Kidney (tissue), 14 donors: ENCODE results near the gene DHRS2. TPM values are rescaled to one million over a fixed set of nuclear protein-coding genes. Genes with fewer than 3 reads are reported as not detected.

Experiments
- DNase-seq, 5 donors: peaks; one replicate each; pipeline ENCODE4 v3.0.0-alpha.2; 2013 to 2020
- FAIRE-seq: peaks from 2 replicates; lab custom pipeline; 2012; peaks lifted over from hg19 to GRCh38; lab: Jason Lieb, UNC
- H3K27ac ChIP-seq, 2 donors: one replicate each; pipeline ENCODE4 v1.7.0; 2013; ENCODE audit warnings: low read depth in 2 of 2, low read length in 2 of 2, inconsistent platforms in 1 of 2
- H3K27me3 ChIP-seq: one replicate; pipeline ENCODE4 v1.7.1; 2013; ENCODE audit warnings: low read length, inconsistent platforms; ENCODE audit not compliant: control insufficient read depth, insufficient read depth
- H3K36me3 ChIP-seq, 3 donors: one replicate each; pipeline versions ENCODE4 v1.7.0 to v1.7.1; 2013; ENCODE audit warnings: low read length in 3 of 3, control low read depth in 1 of 3, inconsistent platforms in 1 of 3; ENCODE audit not compliant: insufficient read depth in 3 of 3, control insufficient read depth in 2 of 3
- H3K4me1 ChIP-seq, 3 donors: one replicate each; pipeline versions ENCODE4 v1.7.0 to v1.7.1; 2013; ENCODE audit warnings: low read length in 3 of 3, inconsistent platforms in 1 of 3, low read depth in 1 of 3; ENCODE audit not compliant: control insufficient read depth in 2 of 3, insufficient read depth in 2 of 3
- H3K4me3 ChIP-seq, 3 donors: one replicate each; pipeline versions ENCODE4 v1.7.0 to v1.8.1; 2013; ENCODE audit warnings: low read length in 3 of 3, control low read depth in 1 of 3, inconsistent platforms in 1 of 3
- H3K9ac ChIP-seq, 3 donors: one replicate each; pipeline versions ENCODE4 v1.7.0 to v1.7.1; 2013; ENCODE audit warnings: low read length in 3 of 3, control low read depth in 1 of 3, inconsistent platforms in 1 of 3
- H3K9me3 ChIP-seq, 3 donors: one replicate each; pipeline versions ENCODE4 v1.7.0 to v1.7.1; 2013; ENCODE audit warnings: low read length in 3 of 3, control low read depth in 1 of 3, inconsistent platforms in 1 of 3; ENCODE audit not compliant: control insufficient read depth in 2 of 3, insufficient read depth in 1 of 3
- intact Hi-C: fragments of 100-400 bp; cut with DNase I; formaldehyde crosslinking; loops from one replicate; pipeline ENCODE4 v1.11.1; 2022
- polyA plus RNA-seq: library from polyadenylated mRNA; stranded (reverse); fragments of 350-450 nt; fragmentation: Illumina TruSeq; extraction: RNeasy Lipid Tissue Mini Kit (QIAGEN cat#74804); gene quantifications from one replicate; pipeline ENCODE4 v1.2.3, GENCODE V29; 2014; ENCODE audit warnings: low read depth, low replicate concordance; ENCODE audit not compliant: insufficient read depth
- total RNA-seq: library from RNA; stranded (reverse); fragmentation: NEBNext Ultra II Directional; extraction: Animal tissue kit (Norgen Biotek cat#: 25700); gene quantifications from one replicate; pipeline ENCODE4 v1.2.1, GENCODE V29; 2021
- TF ChIP-seq, protein P1 (sequence below): IDR thresholded peaks from 3 replicates; pipeline ENCODE4 v1.5.1; 2012; ENCODE audit warnings: mild to moderate bottlenecking, moderate library complexity, borderline replicate concordance; ENCODE audit not compliant: insufficient read depth; ENCODE audit errors: extremely low read depth
- donor health status: control.
- donor health status: control.
- donor health status: control.
- donor health status: control.
- donor health status: control.
- donor health status: DM: yes; HTN: yes; CAD: no.
- donor health status: Normal renal cell carcinoma (clear cell type).

Gene DHRS2
- total and polyA plus RNA-seq, 2 donors from 2014 or later: 0.31 to 2.4 TPM

DNA sequence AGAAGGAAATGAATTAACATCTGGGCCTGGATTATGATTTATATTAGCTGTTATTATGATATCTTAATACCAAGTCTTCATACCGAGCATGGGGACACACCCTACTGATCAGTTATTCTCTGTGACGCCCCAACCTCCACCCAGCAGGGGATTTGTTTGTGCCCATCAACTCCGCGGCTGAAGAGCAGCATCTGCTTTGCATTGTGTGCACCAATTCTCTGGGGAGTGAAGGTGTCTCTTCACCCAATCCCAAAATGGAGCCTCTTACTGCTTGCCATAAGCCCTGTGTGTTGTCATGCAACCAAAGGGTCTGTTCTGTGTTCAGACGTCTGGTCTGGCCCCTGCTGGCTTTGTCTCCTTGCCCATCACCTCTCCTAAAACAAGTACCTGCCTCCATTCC is 25.4 kb downstream of the DHRS2 start:
- Histone ChIP-seq H3K9ac (no peak overlapping the region), H3K4me1 (no peaks in the 10 kb centered on the region), H3K27me3 (no peaks in the 10 kb centered on the region), H3K27ac (no peak overlapping the region), H3K4me3 (no peak overlapping the region), H3K36me3 (no peaks in the 10 kb centered on the region), H3K9me3 (no peaks in the 10 kb centered on the region)
- intact Hi-C loops: no loop called here
- DNase-seq (no peak), FAIRE-seq (no peak)
- TF ChIP-seq, protein P1, sequence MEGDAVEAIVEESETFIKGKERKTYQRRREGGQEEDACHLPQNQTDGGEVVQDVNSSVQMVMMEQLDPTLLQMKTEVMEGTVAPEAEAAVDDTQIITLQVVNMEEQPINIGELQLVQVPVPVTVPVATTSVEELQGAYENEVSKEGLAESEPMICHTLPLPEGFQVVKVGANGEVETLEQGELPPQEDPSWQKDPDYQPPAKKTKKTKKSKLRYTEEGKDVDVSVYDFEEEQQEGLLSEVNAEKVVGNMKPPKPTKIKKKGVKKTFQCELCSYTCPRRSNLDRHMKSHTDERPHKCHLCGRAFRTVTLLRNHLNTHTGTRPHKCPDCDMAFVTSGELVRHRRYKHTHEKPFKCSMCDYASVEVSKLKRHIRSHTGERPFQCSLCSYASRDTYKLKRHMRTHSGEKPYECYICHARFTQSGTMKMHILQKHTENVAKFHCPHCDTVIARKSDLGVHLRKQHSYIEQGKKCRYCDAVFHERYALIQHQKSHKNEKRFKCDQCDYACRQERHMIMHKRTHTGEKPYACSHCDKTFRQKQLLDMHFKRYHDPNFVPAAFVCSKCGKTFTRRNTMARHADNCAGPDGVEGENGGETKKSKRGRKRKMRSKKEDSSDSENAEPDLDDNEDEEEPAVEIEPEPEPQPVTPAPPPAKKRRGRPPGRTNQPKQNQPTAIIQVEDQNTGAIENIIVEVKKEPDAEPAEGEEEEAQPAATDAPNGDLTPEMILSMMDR: no peak

DNA sequence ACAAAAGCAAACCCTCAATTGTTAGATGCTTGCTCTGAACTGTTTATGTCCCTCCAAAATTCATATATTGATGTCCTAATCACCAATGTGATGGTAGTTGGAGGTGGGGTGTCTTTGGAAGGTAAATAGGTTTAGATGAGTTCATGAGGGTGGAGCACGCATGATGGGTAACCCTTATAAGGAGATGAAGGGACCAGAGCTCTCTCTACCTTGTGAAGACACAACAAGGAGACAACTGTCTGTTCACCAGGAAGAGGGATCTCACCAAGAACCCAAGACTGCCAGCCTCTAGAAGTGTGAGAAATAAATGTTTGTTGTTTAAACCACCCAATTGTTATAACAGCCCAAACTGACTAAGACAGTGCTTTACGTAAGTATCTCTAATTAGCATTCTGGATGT is 27.0 kb downstream of the DHRS2 start:
- DNase-seq (no peak), FAIRE-seq (no peak)
- no peaks in the 10 kb centered on the region for H3K27me3 ChIP-seq
- H3K36me3 ChIP-seq: no peaks in the 10 kb centered on the region
- no peaks in the 10 kb centered on the region for H3K9me3 ChIP-seq
- no peak overlapping the region for H3K27ac ChIP-seq
- no peaks in the 10 kb centered on the region for H3K4me1 ChIP-seq
- TF ChIP-seq, protein P1: no peak
- no peak overlapping the region for H3K4me3 ChIP-seq
- H3K9ac ChIP-seq: no peak overlapping the region
- intact Hi-C loops: no loop called here

DNA sequence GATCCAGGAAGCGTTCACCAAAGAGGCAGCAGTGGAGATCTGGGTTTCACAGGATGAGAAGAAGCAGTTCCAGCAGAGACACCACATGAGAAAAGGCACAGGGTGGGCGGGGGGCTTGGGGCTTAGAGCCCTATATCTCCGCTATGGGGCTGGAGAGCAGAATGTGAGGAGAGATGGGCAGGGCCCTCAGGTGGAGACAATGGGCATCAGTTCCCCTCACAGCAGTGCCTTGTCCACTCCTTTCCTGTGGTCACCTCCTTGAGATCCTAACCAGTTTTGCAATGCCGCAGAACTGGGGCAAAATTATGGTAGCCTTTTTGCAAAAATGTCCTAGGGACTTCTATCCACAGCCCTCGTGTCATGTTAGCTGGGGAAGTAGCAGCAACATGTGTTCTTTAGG is 27.5 kb downstream of the DHRS2 start:
- TF ChIP-seq, protein P1: no peak
- Histone ChIP-seq H3K9me3 (no peaks in the 10 kb centered on the region), H3K9ac (no peak overlapping the region), H3K27ac (no peak overlapping the region), H3K4me3 (no peak overlapping the region), H3K4me1 (no peaks in the 10 kb centered on the region), H3K36me3 (no peaks in the 10 kb centered on the region), H3K27me3 (no peaks in the 10 kb centered on the region)
- intact Hi-C loops: no loop called here
- DNase-seq (no peak), FAIRE-seq (no peak)

DNA sequence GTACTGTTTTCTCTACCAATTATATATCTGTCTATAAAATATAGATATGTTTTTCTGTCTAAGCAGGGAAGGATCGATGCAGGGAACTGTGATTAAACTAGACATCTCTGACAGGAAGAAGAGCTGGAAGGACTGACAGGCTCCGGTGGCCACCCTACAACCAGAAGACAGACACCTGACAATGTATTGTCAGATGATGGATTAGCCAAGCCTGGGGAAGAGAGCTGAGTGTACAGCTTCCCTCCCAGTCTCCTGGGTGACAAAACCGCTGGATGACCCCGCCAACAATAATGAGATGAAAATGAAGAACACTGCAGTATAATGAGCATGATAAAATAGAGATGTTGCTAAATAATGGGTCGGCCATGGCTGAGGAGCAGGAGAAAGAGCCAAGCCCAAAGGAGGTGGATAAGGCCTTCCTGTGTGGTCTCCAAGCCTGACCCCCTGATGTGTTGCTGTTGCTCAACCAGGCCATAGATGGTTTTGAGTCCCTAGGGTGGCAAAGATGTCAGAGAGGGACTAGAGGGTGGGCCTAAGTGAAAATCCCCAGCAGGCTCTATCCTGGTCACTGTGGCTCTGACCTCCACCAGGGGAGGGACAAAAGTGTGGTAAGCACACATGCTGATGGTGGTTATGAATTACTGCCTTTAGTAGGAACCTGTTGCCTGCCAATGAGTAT is 28.2 kb downstream of the DHRS2 start:
- no peak overlapping the region for H3K27ac ChIP-seq
- no peaks in the 10 kb centered on the region for H3K27me3 ChIP-seq
- DNase-seq (no peak), FAIRE-seq (no peak)
- intact Hi-C loops: no loop called here
- TF ChIP-seq, protein P1: no peak
- no peak overlapping the region for H3K9ac ChIP-seq
- no peak overlapping the region for H3K4me3 ChIP-seq
- H3K36me3 ChIP-seq: no peaks in the 10 kb centered on the region
- H3K4me1 ChIP-seq: no peaks in the 10 kb centered on the region
- H3K9me3 ChIP-seq: no peaks in the 10 kb centered on the region
